Liver (tissue), 9 donors: Measurements from ENCODE around the gene COL10A1. TPM values are rescaled to one million over a fixed set of nuclear protein-coding genes. Genes with fewer than 3 reads are reported as not detected.

Source experiments
- DNase-seq: peaks from one replicate; pipeline ENCODE4 v3.0.0-alpha.2; 2017; ENCODE audit warnings: low spot score
- H3K27ac ChIP-seq, 2 donors: one replicate each; pipeline ENCODE4 v1.7.0; 2013; ENCODE audit warnings: inconsistent platforms in 2 of 2, low read length in 2 of 2, control low read depth in 1 of 2, low read depth in 1 of 2, mild to moderate bottlenecking in 1 of 2
- H3K27me3 ChIP-seq, 4 donors: one replicate each; pipeline versions ENCODE4 v1.6.1 to v1.7.0; 2013; ENCODE audit warnings: low read length in 3 of 4, inconsistent platforms in 1 of 4, mild to moderate bottlenecking in 1 of 4, moderate library complexity in 1 of 4; ENCODE audit not compliant: control insufficient read depth in 4 of 4, insufficient read depth in 4 of 4
- H3K36me3 ChIP-seq, 4 donors: one replicate each; pipeline versions ENCODE4 v1.6.1 to v1.7.0; 2013; ENCODE audit warnings: low read length in 3 of 4, mild to moderate bottlenecking in 3 of 4, low read depth in 1 of 4, moderate library complexity in 1 of 4; ENCODE audit not compliant: control insufficient read depth in 4 of 4, insufficient read depth in 3 of 4
- H3K4me1 ChIP-seq, 4 donors: one replicate each; pipeline versions ENCODE4 v1.6.1 to v1.7.0; 2013; ENCODE audit warnings: low read length in 3 of 4, mild to moderate bottlenecking in 3 of 4, moderate library complexity in 1 of 4; ENCODE audit not compliant: control insufficient read depth in 4 of 4, insufficient read depth in 4 of 4
- H3K4me3 ChIP-seq, 3 donors: one replicate each; pipeline versions ENCODE4 v1.6.1 to v1.7.0; 2013; ENCODE audit warnings: low read length in 3 of 3, control low read depth in 1 of 3, low read depth in 1 of 3, mild to moderate bottlenecking in 1 of 3
- H3K9ac ChIP-seq, 2 donors: one replicate each; pipeline ENCODE4 v1.7.0; 2013; ENCODE audit warnings: low read length in 2 of 2, mild to moderate bottlenecking in 2 of 2, moderate library complexity in 2 of 2, control low read depth in 1 of 2, low read depth in 1 of 2
- H3K9me3 ChIP-seq, 4 donors: one replicate each; pipeline versions ENCODE4 v1.6.1 to v1.7.0; 2013; ENCODE audit warnings: low read length in 3 of 4; ENCODE audit not compliant: control insufficient read depth in 4 of 4
- FOXA2 ChIP-seq: IDR thresholded peaks from 2 replicates; pipeline ENCODE4 v1.6.1; 2016; ENCODE audit warnings: antibody characterized with exemption
- GABPA ChIP-seq, 2 donors: IDR thresholded peaks in 1 of 2; conservative IDR thresholded peaks in 1 of 2; 2 replicates each; pipeline ENCODE4 v1.6.1; 2016; ENCODE audit warnings: antibody characterized with exemption in 2 of 2, mild to moderate bottlenecking in 1 of 2, moderate library complexity in 1 of 2
- HNF4A ChIP-seq, 2 donors: conservative IDR thresholded peaks; 2 replicates each; pipeline ENCODE4 v1.6.1; 2016; ENCODE audit warnings: antibody characterized with exemption in 2 of 2, mild to moderate bottlenecking in 2 of 2
- HNF4G ChIP-seq: IDR thresholded peaks from 2 replicates; pipeline ENCODE4 v1.6.1; 2016; ENCODE audit warnings: antibody characterized with exemption
- JUND ChIP-seq, 2 donors: IDR thresholded peaks; 2 replicates each; pipeline ENCODE4 v1.6.1; 2016; ENCODE audit warnings: antibody characterized with exemption in 2 of 2
- RAD21 ChIP-seq, 2 donors: IDR thresholded peaks; 2 replicates each; pipeline ENCODE4 v1.6.1; 2016; ENCODE audit warnings: antibody characterized with exemption in 2 of 2, mild to moderate bottlenecking in 2 of 2
- RXRA ChIP-seq, 2 donors: IDR thresholded peaks; 2 replicates each; pipeline ENCODE4 v1.6.1; 2017 to 2018; ENCODE audit warnings: antibody characterized with exemption in 2 of 2, mild to moderate bottlenecking in 1 of 2
- SP1 ChIP-seq: IDR thresholded peaks from 2 replicates; pipeline ENCODE4 v1.6.1; 2018; ENCODE audit warnings: antibody characterized with exemption, mild to moderate bottlenecking
- WGBS: extraction: QIAGEN DNeasy Blood & Tissue Kit; methylation state at CpG from one replicate; pipeline ENCODE4 v1.1.7; 2013; 5-methylcytosine and 5-hydroxymethylcytosine counted together
- polyA plus RNA-seq, 2 donors: library from polyadenylated mRNA; stranded (reverse) in 1 of 2; unstranded in 1 of 2; fragments of 200-250 nt in 1 of 2; fragments of >200 nt in 1 of 2; fragmentation: Nextera tagmentation in 1 of 2; extraction: Ambion mirVana in 1 of 2; gene quantifications; one replicate each; pipeline versions ENCODE4 v1.2.1 to v1.2.3, GENCODE V29; 2013 to 2015
- total RNA-seq, 2 donors: library from RNA; depleted of rRNA; stranded (reverse); fragments of >200 nt; gene quantifications; one replicate each; pipeline ENCODE4 v1.2.3, GENCODE V29; 2014
- TF ChIP-seq, protein P1 (sequence below): IDR thresholded peaks from 2 replicates; pipeline ENCODE4 v1.6.1; 2016; ENCODE audit warnings: antibody characterized with exemption
- TF ChIP-seq, protein P2 (sequence below): fragments of 150-350 bp; IDR thresholded peaks from 2 replicates; pipeline ENCODE4 v1.5.1; 2017; ENCODE audit warnings: improper control_type of control experiment, low read depth, low read length; ENCODE audit not compliant: missing input control
- TF ChIP-seq, protein P3 (sequence below): IDR thresholded peaks from 2 replicates; pipeline ENCODE4 v1.6.1; 2016; ENCODE audit warnings: antibody characterized with exemption
- TF ChIP-seq, protein P4 (sequence below): IDR thresholded peaks from 2 replicates; pipeline ENCODE4 v1.6.1; 2016; ENCODE audit warnings: antibody characterized with exemption, mild to moderate bottlenecking
- TF ChIP-seq, protein P5 (sequence below): IDR thresholded peaks from 2 replicates; pipeline ENCODE4 v1.6.1; 2016; ENCODE audit warnings: antibody characterized with exemption
- donor health status: healthy.
- donor health status: healthy.
- donor health status: healthy.
- donor health status: healthy.
- donor health status: healthy.

COL10A1 gene
- total and polyA plus RNA-seq, 4 donors: 0.01 to 0.15 TPM; not detected in 2

DNA sequence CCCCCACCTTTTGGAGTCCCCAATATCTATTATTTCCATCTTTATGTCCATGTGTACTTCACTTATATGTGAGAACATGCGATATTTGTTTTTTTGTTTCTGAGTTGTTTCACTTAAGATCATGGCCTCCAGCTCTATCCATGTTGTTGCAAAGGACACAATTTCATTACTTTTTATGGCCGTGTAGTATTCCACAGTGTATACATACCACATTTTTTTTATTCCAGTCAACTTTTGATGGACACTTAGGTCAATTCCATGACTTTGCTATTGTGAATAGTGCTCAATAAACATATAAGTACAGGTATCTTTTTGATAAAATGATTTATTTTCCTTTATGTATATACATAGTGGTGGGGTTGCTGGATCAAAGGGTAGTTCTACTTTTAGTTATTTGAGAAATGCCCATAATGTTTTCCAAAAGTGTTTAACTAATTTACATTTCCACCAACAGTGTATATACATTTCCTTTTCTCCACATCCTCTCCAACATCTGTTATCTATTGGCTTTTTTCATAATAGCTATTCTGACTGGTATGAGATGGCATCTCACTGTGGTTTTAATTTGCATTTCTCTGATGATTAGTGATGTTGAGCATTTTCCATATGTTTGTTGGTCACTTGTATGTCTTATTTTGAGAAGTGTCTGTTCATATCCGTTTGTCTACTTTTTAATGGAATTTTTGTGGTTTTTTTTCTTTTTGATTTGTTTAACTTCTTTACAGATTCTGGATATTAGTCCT, 34.0 kb upstream of the COL10A1 start:
- DNase-seq: no peak
- Histone ChIP-seq H3K36me3 (no peaks in the 10 kb centered on the region), H3K9me3 (no peaks in the 10 kb centered on the region), H3K27me3 (no peaks in the 10 kb centered on the region), H3K27ac (no peak overlapping the region), H3K9ac (no peak overlapping the region), H3K4me1 (peaks cover 0 to 2% (median 0%) of the 10 kb centered on the region in 4 donors), H3K4me3 (no peak overlapping the region)
- WGBS: 96% methylated on average over 3 of the region's 3 CpGs
- TF ChIP-seq, protein P1, sequence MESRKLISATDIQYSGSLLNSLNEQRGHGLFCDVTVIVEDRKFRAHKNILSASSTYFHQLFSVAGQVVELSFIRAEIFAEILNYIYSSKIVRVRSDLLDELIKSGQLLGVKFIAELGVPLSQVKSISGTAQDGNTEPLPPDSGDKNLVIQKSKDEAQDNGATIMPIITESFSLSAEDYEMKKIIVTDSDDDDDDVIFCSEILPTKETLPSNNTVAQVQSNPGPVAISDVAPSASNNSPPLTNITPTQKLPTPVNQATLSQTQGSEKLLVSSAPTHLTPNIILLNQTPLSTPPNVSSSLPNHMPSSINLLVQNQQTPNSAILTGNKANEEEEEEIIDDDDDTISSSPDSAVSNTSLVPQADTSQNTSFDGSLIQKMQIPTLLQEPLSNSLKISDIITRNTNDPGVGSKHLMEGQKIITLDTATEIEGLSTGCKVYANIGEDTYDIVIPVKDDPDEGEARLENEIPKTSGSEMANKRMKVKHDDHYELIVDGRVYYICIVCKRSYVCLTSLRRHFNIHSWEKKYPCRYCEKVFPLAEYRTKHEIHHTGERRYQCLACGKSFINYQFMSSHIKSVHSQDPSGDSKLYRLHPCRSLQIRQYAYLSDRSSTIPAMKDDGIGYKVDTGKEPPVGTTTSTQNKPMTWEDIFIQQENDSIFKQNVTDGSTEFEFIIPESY: no peak
- no peak for TF ChIP-seq JUND (IDR thresholded peaks at IDR 0.05)
- no peak for TF ChIP-seq RXRA (IDR thresholded peaks at IDR 0.05)
- TF ChIP-seq, protein P2, sequence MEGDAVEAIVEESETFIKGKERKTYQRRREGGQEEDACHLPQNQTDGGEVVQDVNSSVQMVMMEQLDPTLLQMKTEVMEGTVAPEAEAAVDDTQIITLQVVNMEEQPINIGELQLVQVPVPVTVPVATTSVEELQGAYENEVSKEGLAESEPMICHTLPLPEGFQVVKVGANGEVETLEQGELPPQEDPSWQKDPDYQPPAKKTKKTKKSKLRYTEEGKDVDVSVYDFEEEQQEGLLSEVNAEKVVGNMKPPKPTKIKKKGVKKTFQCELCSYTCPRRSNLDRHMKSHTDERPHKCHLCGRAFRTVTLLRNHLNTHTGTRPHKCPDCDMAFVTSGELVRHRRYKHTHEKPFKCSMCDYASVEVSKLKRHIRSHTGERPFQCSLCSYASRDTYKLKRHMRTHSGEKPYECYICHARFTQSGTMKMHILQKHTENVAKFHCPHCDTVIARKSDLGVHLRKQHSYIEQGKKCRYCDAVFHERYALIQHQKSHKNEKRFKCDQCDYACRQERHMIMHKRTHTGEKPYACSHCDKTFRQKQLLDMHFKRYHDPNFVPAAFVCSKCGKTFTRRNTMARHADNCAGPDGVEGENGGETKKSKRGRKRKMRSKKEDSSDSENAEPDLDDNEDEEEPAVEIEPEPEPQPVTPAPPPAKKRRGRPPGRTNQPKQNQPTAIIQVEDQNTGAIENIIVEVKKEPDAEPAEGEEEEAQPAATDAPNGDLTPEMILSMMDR: no peak
- no peak for TF ChIP-seq HNF4G

DNA sequence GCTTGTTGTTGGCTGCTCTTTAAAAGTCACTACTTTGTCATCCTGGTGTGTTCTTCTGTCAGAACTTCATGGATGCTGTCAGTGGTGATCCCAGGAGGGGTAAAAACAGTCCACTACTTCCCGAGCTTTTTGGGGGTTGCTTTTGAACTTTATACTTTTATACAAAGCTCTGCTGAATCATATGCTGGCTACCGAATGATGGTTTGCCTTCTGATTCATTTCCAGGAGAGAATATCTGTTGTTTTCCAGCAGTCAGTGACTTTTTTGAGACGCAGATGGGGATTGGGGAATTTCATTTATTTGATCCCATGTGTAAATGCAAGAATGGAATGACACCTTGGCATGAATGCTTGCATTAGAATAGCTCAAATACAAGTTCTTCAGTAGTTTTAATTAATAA, 32.7 kb upstream of the COL10A1 start:
- WGBS: 61% methylated on average over 3 of the region's 3 CpGs
- H3K9me3 ChIP-seq: no peaks in the 10 kb centered on the region
- H3K4me3 ChIP-seq: no peak overlapping the region
- H3K27ac ChIP-seq: no peak overlapping the region
- no peak overlapping the region for H3K9ac ChIP-seq
- H3K36me3 ChIP-seq: no peaks in the 10 kb centered on the region
- no peak for DNase-seq
- TF ChIP-seq RXRA (IDR thresholded peaks at IDR 0.05) (no peak), HNF4A (conservative IDR thresholded peaks at IDR 0.05) (no peak), GABPA (IDR thresholded peaks at IDR 0.05 in 1 of 2, conservative IDR thresholded peaks at IDR 0.05 in 1 of 2) (no peak), HNF4G (no peak), JUND (IDR thresholded peaks at IDR 0.05) (no peak), RAD21 (IDR thresholded peaks at IDR 0.05) (no peak), SP1 (no peak), FOXA2 (no peak)
- TF ChIP-seq, protein P3, sequence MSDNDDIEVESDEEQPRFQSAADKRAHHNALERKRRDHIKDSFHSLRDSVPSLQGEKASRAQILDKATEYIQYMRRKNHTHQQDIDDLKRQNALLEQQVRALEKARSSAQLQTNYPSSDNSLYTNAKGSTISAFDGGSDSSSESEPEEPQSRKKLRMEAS: no peak
- TF ChIP-seq, protein P4, sequence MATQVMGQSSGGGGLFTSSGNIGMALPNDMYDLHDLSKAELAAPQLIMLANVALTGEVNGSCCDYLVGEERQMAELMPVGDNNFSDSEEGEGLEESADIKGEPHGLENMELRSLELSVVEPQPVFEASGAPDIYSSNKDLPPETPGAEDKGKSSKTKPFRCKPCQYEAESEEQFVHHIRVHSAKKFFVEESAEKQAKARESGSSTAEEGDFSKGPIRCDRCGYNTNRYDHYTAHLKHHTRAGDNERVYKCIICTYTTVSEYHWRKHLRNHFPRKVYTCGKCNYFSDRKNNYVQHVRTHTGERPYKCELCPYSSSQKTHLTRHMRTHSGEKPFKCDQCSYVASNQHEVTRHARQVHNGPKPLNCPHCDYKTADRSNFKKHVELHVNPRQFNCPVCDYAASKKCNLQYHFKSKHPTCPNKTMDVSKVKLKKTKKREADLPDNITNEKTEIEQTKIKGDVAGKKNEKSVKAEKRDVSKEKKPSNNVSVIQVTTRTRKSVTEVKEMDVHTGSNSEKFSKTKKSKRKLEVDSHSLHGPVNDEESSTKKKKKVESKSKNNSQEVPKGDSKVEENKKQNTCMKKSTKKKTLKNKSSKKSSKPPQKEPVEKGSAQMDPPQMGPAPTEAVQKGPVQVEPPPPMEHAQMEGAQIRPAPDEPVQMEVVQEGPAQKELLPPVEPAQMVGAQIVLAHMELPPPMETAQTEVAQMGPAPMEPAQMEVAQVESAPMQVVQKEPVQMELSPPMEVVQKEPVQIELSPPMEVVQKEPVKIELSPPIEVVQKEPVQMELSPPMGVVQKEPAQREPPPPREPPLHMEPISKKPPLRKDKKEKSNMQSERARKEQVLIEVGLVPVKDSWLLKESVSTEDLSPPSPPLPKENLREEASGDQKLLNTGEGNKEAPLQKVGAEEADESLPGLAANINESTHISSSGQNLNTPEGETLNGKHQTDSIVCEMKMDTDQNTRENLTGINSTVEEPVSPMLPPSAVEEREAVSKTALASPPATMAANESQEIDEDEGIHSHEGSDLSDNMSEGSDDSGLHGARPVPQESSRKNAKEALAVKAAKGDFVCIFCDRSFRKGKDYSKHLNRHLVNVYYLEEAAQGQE: no peak
- TF ChIP-seq, protein P1: no peak
- TF ChIP-seq, protein P5, sequence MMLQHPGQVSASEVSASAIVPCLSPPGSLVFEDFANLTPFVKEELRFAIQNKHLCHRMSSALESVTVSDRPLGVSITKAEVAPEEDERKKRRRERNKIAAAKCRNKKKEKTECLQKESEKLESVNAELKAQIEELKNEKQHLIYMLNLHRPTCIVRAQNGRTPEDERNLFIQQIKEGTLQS: no peak
- peaks cover 0 to 2% (median 0%) of the 10 kb centered on the region in 4 donors for H3K4me1 ChIP-seq
- no peaks in the 10 kb centered on the region for H3K27me3 ChIP-seq
